Neural cell (in vitro differentiated cells): ENCODE results near the gene STIL. TPM values are rescaled to one million over a fixed set of nuclear protein-coding genes. Genes with fewer than 3 reads are reported as not detected.

ENCODE experiments used
- H2AFZ ChIP-seq: fragments of 200-600, 300-800 bp; sonication (generic), shearing (Covaris generic); 2 replicates; pipeline ENCODE4 v1.6.0; 2014; ENCODE audit warnings: low read depth, mild to moderate bottlenecking, antibody characterized with exemption, low read length, moderate library complexity
- H3F3A ChIP-seq: fragments of 200-600 bp; shearing (Covaris generic); 2 replicates; pipeline ENCODE4 v1.6.1; 2016; ENCODE audit warnings: mild to moderate bottlenecking, moderate library complexity, mixed read lengths, antibody characterized with exemption, low read length; ENCODE audit not compliant: insufficient read depth, poor library complexity, severe bottlenecking
- H3K27ac ChIP-seq: fragments of 200-600, 300-800 bp; sonication (generic), shearing (Covaris generic); 2 replicates; pipeline ENCODE4 v1.5.1; 2014; ENCODE audit warnings: mild to moderate bottlenecking, low read length, moderate library complexity
- H3K27me3 ChIP-seq: fragments of 300-800, 200-600 bp; sonication (generic), shearing (Covaris generic); 2 replicates; pipeline ENCODE4 v1.6.0; 2014; ENCODE audit warnings: mild to moderate bottlenecking, low read depth, low read length, moderate library complexity; ENCODE audit not compliant: insufficient read depth
- H3K36me3 ChIP-seq: fragments of 300-800, 200-600 bp; sonication (generic), shearing (Covaris generic); 2 replicates; pipeline ENCODE4 v1.5.1; 2014; ENCODE audit warnings: mild to moderate bottlenecking, antibody characterized with exemption, low read length, moderate library complexity; ENCODE audit not compliant: insufficient read depth
- H3K4me2 ChIP-seq: fragments of 300-800, 200-600 bp; sonication (generic), shearing (Covaris generic); 2 replicates; pipeline ENCODE4 v1.6.0; 2014; ENCODE audit warnings: mild to moderate bottlenecking, low read length
- H3K4me3 ChIP-seq: fragments of 300-800, 200-600 bp; sonication (generic), shearing (Covaris generic); 2 replicates; pipeline ENCODE4 v1.5.1; 2014; ENCODE audit warnings: mild to moderate bottlenecking, low read length, moderate library complexity
- H3K79me2 ChIP-seq: fragments of 200-600 bp; shearing (Covaris generic); replicated peaks from 2 replicates; pipeline ENCODE4 v1.6.0; 2014; ENCODE audit warnings: mild to moderate bottlenecking, low read length, moderate library complexity; ENCODE audit not compliant: insufficient read depth
- H3K9ac ChIP-seq: fragments of 300-800, 200-600 bp; sonication (generic), shearing (Covaris generic); 2 replicates; pipeline ENCODE4 v1.6.1; 2016; ENCODE audit warnings: mild to moderate bottlenecking, low read length, mixed read lengths
- H3K9me2 ChIP-seq: fragments of 200-600 bp; shearing (Covaris generic); 2 replicates; pipeline ENCODE4 v1.6.1; 2016; ENCODE audit warnings: mild to moderate bottlenecking, low read length, mixed read lengths; ENCODE audit not compliant: insufficient read depth
- H3K9me3 ChIP-seq: fragments of 200-600, 300-800 bp; sonication (generic), shearing (Covaris generic); 2 replicates; pipeline ENCODE4 v1.6.1; 2016; ENCODE audit warnings: mild to moderate bottlenecking, mixed run types, low read length, moderate library complexity, mixed read lengths
- H4K20me1 ChIP-seq: fragments of 200-600 bp; shearing (Covaris generic); 2 replicates; pipeline ENCODE4 v1.6.1; 2016; ENCODE audit warnings: mild to moderate bottlenecking, mixed run types; ENCODE audit not compliant: insufficient read depth
- EP300 ChIP-seq: fragments of 450-650 bp; conservative IDR thresholded peaks from 2 replicates; pipeline ENCODE4 v1.6.1; 2014; ENCODE audit warnings: antibody characterized with exemption, mild to moderate bottlenecking, moderate library complexity; ENCODE audit not compliant: poor library complexity, severe bottlenecking
- EZH2 ChIP-seq: fragments of 200-600, 300-800 bp; shearing (Covaris generic), sonication (generic); IDR thresholded peaks from 2 replicates; pipeline ENCODE4 v1.6.1; 2014; ENCODE audit warnings: antibody characterized with exemption, low read length, borderline replicate concordance, mild to moderate bottlenecking; ENCODE audit not compliant: insufficient read depth, poor library complexity, severe bottlenecking
- MXI1 ChIP-seq: fragments of 450-650 bp; conservative IDR thresholded peaks from 2 replicates; pipeline ENCODE4 v1.6.1; 2014; ENCODE audit warnings: antibody characterized with exemption, mild to moderate bottlenecking; ENCODE audit not compliant: poor library complexity, severe bottlenecking
- POLR2AphosphoS5 ChIP-seq: IDR thresholded peaks from 2 replicates; pipeline ENCODE4 v1.6.1; 2012
- RAD21 ChIP-seq: fragments of 450-650 bp; conservative IDR thresholded peaks from 2 replicates; pipeline ENCODE4 v1.6.1; 2014; ENCODE audit warnings: antibody characterized with exemption, mild to moderate bottlenecking, moderate library complexity
- REST ChIP-seq: IDR thresholded peaks from 2 replicates; pipeline ENCODE4 v1.6.1; 2012; ENCODE audit warnings: borderline replicate concordance
- SMC3 ChIP-seq: fragments of 450-650 bp; conservative IDR thresholded peaks from 2 replicates; pipeline ENCODE4 v1.6.1; 2014; ENCODE audit warnings: antibody characterized with exemption, mild to moderate bottlenecking, moderate library complexity; ENCODE audit not compliant: poor library complexity
- TAF1 ChIP-seq: IDR thresholded peaks from 2 replicates; pipeline ENCODE4 v1.6.1; 2012; ENCODE audit warnings: low read depth
- polyA plus RNA-seq: library from polyadenylated mRNA; depleted of rRNA; stranded (reverse); fragments of >200 nt; gene quantifications from 2 replicates; pipeline ENCODE4 v1.2.3, GENCODE V29; 2014
- TF ChIP-seq, protein P1 (sequence below): fragments of 450-650 bp; IDR thresholded peaks from 2 replicates; pipeline ENCODE4 v1.5.1; 2014; ENCODE audit warnings: antibody characterized with exemption, mild to moderate bottlenecking, moderate library complexity; ENCODE audit not compliant: poor library complexity, severe bottlenecking

Gene STIL
- polyA plus RNA-seq, 1 donor from 2014 or later = 0.53 TPM

DNA sequence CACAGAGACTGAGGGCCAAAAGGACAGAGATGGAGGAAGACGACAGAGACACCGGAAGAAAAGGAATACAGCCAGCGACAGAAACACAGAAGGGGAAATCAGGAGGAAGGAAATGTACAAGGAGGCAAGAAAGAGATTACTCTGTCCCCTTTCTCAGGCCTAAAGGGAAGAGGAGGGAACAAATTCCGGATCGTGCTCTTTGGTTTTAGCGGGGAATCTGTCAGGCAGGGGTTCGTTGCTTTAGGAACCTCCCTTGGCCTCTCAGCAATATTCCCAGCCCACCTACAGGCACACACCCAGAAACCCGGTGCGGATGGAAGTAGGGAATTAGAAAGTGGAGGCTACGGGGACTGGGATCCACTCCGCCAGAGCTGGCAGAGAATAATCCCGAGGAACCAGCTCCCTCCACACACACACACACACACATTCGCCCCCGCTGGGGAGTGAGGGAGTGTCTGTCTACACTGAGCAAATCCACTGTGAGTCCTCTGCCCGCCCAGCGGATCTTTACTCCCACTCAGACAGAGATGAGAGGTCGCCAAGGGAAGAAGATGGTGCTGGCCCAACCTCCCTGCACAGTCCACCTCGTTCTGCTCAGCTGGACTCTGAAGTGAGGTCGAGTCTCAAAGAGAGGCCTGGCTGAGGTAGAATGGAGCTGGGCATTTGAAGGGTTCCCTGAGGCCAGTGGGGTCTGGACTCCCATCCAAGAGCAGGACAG, 87.7 kb downstream of the STIL start:
- Histone ChIP-seq H3K79me2 (no peaks in the 10 kb centered on the region), H2AFZ (no peak overlapping the region), H3K4me3 (peak overlapping the region; percentile 53), H3K36me3 (no peaks in the 10 kb centered on the region), H3K27ac (no peak overlapping the region), H3F3A (no peaks in the 10 kb centered on the region), H3K9ac (no peak overlapping the region), H3K9me2 (no peaks in the 10 kb centered on the region), H3K9me3 (no peaks in the 10 kb centered on the region), H4K20me1 (no peaks in the 10 kb centered on the region), H3K27me3 (peaks cover 97% of the 10 kb centered on the region), H3K4me2 (no peak overlapping the region)
- TF ChIP-seq POLR2AphosphoS5 (no peak), RAD21 (no peak), REST (no peak), SMC3 (no peak), EP300 (no peak), MXI1 (no peak), EZH2 (no peak), TAF1 (no peak)
- TF ChIP-seq, protein P1, sequence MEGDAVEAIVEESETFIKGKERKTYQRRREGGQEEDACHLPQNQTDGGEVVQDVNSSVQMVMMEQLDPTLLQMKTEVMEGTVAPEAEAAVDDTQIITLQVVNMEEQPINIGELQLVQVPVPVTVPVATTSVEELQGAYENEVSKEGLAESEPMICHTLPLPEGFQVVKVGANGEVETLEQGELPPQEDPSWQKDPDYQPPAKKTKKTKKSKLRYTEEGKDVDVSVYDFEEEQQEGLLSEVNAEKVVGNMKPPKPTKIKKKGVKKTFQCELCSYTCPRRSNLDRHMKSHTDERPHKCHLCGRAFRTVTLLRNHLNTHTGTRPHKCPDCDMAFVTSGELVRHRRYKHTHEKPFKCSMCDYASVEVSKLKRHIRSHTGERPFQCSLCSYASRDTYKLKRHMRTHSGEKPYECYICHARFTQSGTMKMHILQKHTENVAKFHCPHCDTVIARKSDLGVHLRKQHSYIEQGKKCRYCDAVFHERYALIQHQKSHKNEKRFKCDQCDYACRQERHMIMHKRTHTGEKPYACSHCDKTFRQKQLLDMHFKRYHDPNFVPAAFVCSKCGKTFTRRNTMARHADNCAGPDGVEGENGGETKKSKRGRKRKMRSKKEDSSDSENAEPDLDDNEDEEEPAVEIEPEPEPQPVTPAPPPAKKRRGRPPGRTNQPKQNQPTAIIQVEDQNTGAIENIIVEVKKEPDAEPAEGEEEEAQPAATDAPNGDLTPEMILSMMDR = no peak

DNA sequence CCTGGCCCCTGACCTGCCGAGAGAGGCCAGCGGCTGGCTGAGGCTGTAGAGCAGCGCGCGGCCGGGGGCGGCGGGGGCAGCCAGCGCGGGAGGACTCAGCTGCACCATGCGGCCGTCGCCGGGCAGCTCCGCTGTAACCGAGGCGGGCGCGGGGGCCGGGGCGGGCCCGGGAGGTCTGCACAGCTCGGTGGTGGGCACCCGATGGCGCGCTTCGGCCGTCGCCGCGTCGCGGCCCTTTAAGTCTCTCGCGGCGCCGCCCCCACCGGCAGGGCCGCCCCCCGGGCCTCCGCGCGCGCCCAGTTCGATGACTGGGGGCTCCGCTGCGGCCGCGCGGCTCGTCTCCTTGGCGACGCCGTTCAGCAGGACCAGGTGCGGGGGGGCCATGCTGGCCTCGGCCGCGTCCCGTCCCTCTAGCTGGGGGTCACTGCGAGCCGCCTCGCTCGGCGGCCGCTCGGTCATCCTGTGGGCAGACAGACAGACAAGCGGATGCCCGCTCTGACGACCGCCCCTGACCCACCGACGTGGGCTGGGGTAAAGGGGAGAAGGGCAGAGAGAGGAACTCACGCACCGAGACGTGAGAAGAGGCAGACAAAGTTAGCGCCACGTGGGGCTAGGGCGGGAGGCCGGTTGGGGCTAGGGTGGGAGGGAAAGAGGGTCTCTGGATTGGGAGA, 88.4 kb downstream of the STIL start:
- no peak overlapping the region for H3K4me2 ChIP-seq
- no peak overlapping the region for H2AFZ ChIP-seq
- no peaks in the 10 kb centered on the region for H3F3A ChIP-seq

More for the DNA sequence above, 88.4 kb downstream of the STIL start:
- H3K27ac ChIP-seq = no peak overlapping the region
- peak overlapping the region; percentile 53 for H3K4me3 ChIP-seq
- no peaks in the 10 kb centered on the region for H4K20me1 ChIP-seq
- H3K9me2 ChIP-seq = no peaks in the 10 kb centered on the region
- H3K9me3 ChIP-seq = no peaks in the 10 kb centered on the region
- peaks cover 96% of the 10 kb centered on the region for H3K27me3 ChIP-seq
- H3K79me2 ChIP-seq = no peaks in the 10 kb centered on the region
- TF ChIP-seq EZH2 = peak; percentile 81
- no peak for TF ChIP-seq REST
- no peak overlapping the region for H3K9ac ChIP-seq
- no peaks in the 10 kb centered on the region for H3K36me3 ChIP-seq
